ENCODE data around the gene RTBDN.
"Not testable (repeated sequence)": the region's sequence is repeated elsewhere in the genome, so short reads cannot be mapped to it uniquely, and the experiment has no call there.

Gene RTBDN

DNA sequence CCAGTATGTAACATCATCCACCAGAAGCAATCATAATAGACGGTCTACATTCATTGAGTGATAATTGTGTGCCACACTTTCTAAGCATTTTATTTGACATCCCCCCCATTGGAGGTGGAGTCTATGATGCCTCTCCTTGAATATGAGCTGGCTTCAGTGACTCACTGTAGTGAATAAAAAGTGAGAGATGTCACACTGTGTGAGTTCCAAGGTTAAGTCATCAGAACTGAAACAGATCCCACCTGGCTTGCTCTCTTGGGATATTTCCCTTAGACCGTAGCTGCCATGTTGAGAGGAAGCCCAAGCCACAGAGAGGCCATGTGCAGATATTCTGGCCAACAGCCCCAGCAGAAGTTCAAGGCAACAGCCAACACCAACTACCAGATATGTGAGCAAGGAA lies 12.6 kb downstream of the RTBDN start:
- no peak for TF ChIP-seq EZH2 (IDR thresholded peaks at IDR 0.05; ENCODE audit: borderline replicate concordance, low read depth, low read length, severe bottlenecking)
- TF ChIP-seq, protein P1, sequence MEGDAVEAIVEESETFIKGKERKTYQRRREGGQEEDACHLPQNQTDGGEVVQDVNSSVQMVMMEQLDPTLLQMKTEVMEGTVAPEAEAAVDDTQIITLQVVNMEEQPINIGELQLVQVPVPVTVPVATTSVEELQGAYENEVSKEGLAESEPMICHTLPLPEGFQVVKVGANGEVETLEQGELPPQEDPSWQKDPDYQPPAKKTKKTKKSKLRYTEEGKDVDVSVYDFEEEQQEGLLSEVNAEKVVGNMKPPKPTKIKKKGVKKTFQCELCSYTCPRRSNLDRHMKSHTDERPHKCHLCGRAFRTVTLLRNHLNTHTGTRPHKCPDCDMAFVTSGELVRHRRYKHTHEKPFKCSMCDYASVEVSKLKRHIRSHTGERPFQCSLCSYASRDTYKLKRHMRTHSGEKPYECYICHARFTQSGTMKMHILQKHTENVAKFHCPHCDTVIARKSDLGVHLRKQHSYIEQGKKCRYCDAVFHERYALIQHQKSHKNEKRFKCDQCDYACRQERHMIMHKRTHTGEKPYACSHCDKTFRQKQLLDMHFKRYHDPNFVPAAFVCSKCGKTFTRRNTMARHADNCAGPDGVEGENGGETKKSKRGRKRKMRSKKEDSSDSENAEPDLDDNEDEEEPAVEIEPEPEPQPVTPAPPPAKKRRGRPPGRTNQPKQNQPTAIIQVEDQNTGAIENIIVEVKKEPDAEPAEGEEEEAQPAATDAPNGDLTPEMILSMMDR (IDR thresholded peaks at IDR 0.05; ENCODE audit: borderline replicate concordance, extremely low read depth, low read length, poor library complexity, severe bottlenecking), result no peak
- DNase-seq (no peak), ATAC-seq (ENCODE audit: insufficient read depth, low read depth) (no peak)
- Histone ChIP-seq H3K36me3 (ENCODE audit: insufficient read depth, low read length) (no peaks in the 10 kb centered on the region), H3K9me3 (ENCODE audit: insufficient read depth, low read length, severe bottlenecking) (no peaks in the 10 kb centered on the region), H3K27me3 (ENCODE audit: insufficient read depth, low read length, poor library complexity) (no peaks in the 10 kb centered on the region), H4K20me1 (ENCODE audit: insufficient read depth, low read length) (no peaks in the 10 kb centered on the region), H3K4me3 (ENCODE audit: low read depth in 1 of 2, low read length in 2 of 2) (no peak overlapping the region), H3K79me2 (ENCODE audit: insufficient read depth, low read length) (no peaks in the 10 kb centered on the region), H3K9ac (ENCODE audit: low read depth, low read length) (no peak overlapping the region), H3K27ac (ENCODE audit: low read length) (no peak overlapping the region), H3K4me2 (ENCODE audit: insufficient read depth, low read length) (no peak overlapping the region), H2AFZ (ENCODE audit: low read depth, low read length) (no peak overlapping the region), H3K4me1 (ENCODE audit: insufficient read depth, low read length) (no peaks in the 10 kb centered on the region)

DNA sequence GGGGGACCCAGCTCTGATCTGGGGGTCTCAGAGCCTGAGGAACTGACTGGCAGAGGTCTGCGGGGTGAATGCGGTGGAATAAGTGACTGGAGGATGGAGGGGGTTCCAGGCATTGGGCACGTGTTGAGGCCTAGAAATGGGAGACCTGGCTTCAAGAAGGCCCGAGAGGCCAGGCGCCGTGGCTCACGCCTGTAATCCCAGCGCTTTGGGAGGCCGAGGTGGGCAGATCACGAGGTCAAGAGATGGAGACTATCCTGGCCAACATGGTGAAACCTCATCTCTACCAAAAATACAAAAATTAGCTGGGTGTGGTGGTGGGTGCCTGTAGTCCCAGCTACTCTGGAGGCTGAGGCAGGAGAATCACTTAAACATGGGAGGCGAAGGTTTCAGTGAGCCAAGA lies 16.6 kb downstream of the RTBDN start:
- H4K20me1 ChIP-seq (ENCODE audit: insufficient read depth, low read length); H3K9me3 ChIP-seq (ENCODE audit: insufficient read depth, low read length, severe bottlenecking); DNase-seq; H3K9ac ChIP-seq (ENCODE audit: low read depth, low read length); ATAC-seq (ENCODE audit: insufficient read depth, low read depth); H3K4me3 ChIP-seq (ENCODE audit: low read depth in 1 of 2, low read length in 2 of 2); H2AFZ ChIP-seq (ENCODE audit: low read depth, low read length); H3K4me2 ChIP-seq (ENCODE audit: insufficient read depth, low read length); H3K79me2 ChIP-seq (ENCODE audit: insufficient read depth, low read length); H3K27ac ChIP-seq (ENCODE audit: low read length); H3K4me1 ChIP-seq (ENCODE audit: insufficient read depth, low read length); H3K27me3 ChIP-seq (ENCODE audit: insufficient read depth, low read length, poor library complexity): not testable (repeated sequence)
- peaks cover 24% of the 10 kb centered on the region for H3K36me3 ChIP-seq (ENCODE audit: insufficient read depth, low read length)

DNA sequence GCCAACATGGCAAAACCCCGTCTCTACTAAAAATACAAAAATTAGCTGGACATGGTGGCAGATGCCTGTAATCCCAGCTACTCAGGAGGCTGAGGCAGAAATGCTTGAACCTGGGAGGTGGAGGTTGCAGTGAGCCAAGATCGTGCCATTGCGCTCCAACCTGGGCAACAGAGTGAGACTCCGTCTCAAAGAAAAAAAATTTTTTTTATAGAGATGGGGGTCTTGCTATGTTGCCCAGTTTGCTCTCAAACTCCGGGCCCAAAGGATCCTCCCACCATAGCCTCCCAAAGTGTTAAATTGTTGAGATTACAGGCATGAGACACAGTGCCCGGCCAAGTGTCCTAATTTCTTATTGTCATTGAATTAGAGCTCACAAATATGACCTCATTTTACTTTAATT lies 17.2 kb downstream of the RTBDN start:
- not testable (repeated sequence) for H3K79me2 ChIP-seq (ENCODE audit: insufficient read depth, low read length); H2AFZ ChIP-seq (ENCODE audit: low read depth, low read length); H3K9me3 ChIP-seq (ENCODE audit: insufficient read depth, low read length, severe bottlenecking); ATAC-seq (ENCODE audit: insufficient read depth, low read depth); H3K4me3 ChIP-seq (ENCODE audit: low read depth in 1 of 2, low read length in 2 of 2); H3K4me2 ChIP-seq (ENCODE audit: insufficient read depth, low read length); H3K4me1 ChIP-seq (ENCODE audit: insufficient read depth, low read length); H3K27ac ChIP-seq (ENCODE audit: low read length); H3K27me3 ChIP-seq (ENCODE audit: insufficient read depth, low read length, poor library complexity); DNase-seq; H4K20me1 ChIP-seq (ENCODE audit: insufficient read depth, low read length); H3K9ac ChIP-seq (ENCODE audit: low read depth, low read length)
- peaks cover 29% of the 10 kb centered on the region for H3K36me3 ChIP-seq (ENCODE audit: insufficient read depth, low read length)

DNA sequence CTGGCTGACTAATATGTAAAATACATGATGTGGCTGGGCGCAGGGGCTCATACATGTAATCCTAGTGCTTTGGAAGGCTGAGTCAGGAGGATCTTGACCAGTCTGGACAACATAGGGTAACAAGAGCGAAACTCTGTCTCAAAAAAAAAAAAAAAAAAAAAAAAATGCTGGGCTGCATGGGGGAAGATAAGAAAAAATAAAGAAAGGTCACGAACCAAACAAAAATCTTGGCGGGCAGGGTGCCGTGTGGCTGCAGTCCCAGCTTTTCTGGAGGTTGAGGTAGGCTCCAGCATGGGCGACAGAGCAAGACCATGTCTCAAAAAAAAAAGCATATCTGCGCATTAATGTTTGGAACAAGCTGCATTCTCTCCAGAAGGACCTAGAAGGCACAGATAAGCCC lies 19.3 kb downstream of the RTBDN start:
- Histone ChIP-seq H3K4me2 (ENCODE audit: insufficient read depth, low read length) (no peak overlapping the region), H3K9ac (ENCODE audit: low read depth, low read length) (no peak overlapping the region), H2AFZ (ENCODE audit: low read depth, low read length) (no peak overlapping the region), H3K4me1 (ENCODE audit: insufficient read depth, low read length) (no peaks in the 10 kb centered on the region), H3K4me3 (ENCODE audit: low read depth in 1 of 2, low read length in 2 of 2) (no peak overlapping the region), H3K36me3 (ENCODE audit: insufficient read depth, low read length) (peaks cover 48% of the 10 kb centered on the region), H3K9me3 (ENCODE audit: insufficient read depth, low read length, severe bottlenecking) (no peaks in the 10 kb centered on the region), H3K27me3 (ENCODE audit: insufficient read depth, low read length, poor library complexity) (no peaks in the 10 kb centered on the region), H3K27ac (ENCODE audit: low read length) (no peak overlapping the region), H4K20me1 (ENCODE audit: insufficient read depth, low read length) (no peaks in the 10 kb centered on the region), H3K79me2 (ENCODE audit: insufficient read depth, low read length) (no peaks in the 10 kb centered on the region; the same call in 1 of the 2 replicates)
- no peak for DNase-seq
- ATAC-seq (ENCODE audit: insufficient read depth, low read depth), result no peak
- TF ChIP-seq, protein P1 (IDR thresholded peaks at IDR 0.05; ENCODE audit: borderline replicate concordance, extremely low read depth, low read length, poor library complexity, severe bottlenecking), result no peak
- TF ChIP-seq EZH2 (IDR thresholded peaks at IDR 0.05; ENCODE audit: borderline replicate concordance, low read depth, low read length, severe bottlenecking), result no peak

Measured in DND-41 (cell line).